ENCODE data around the gene KSR2. TPM values are rescaled to one million over a fixed set of nuclear protein-coding genes. Genes with fewer than 3 reads are reported as not detected.

KSR2 gene
- total RNA-seq, 2 experiments from 2014 or later: not detected

GRCh38 chr12:117590999-117591398, 377.8 kb downstream of the KSR2 start:
- H3K27me3 Mint-ChIP-seq: peaks cover 12% of the 10 kb centered on the region
- H3K36me3 Mint-ChIP-seq: no peaks in the 10 kb centered on the region
- no peak for DNase-seq
- H3K4me1 Mint-ChIP-seq: no peaks in the 10 kb centered on the region
- H3K4me3 Mint-ChIP-seq: no peak overlapping the region
- no peak overlapping the region for H3K27ac Mint-ChIP-seq
- H3K9me3 Mint-ChIP-seq: peaks cover 4% of the 10 kb centered on the region

DNA sequence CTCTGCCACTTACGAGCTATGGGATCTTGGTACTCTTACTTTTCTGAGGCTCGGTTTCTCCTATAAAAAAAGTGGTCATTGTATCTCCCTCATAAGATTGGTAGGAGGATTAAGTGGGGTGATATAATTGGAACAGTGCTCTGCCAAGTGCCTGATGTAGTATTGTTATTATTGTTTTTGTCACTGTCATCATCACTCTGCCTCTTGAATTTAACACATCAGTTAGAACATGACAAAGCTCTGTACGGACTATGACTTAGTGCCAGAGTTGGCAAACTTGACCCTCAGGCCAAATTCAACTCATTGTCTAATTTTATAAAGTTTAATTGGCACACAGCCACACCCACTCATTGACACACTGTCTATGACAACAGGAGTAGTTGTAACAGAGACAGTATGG, 378.4 kb downstream of the KSR2 start:
- Mint-ChIP-seq H3K27me3 (peaks cover 12% of the 10 kb centered on the region), H3K36me3 (no peaks in the 10 kb centered on the region), H3K27ac (no peak overlapping the region), H3K4me3 (no peak overlapping the region), H3K9me3 (peaks cover 4% of the 10 kb centered on the region), H3K4me1 (no peaks in the 10 kb centered on the region)
- no peak for DNase-seq

GRCh38 chr12:117589021-117589420, 379.8 kb downstream of the KSR2 start:
- no peak for DNase-seq
- no peaks in the 10 kb centered on the region for H3K4me1 Mint-ChIP-seq
- H3K4me3 Mint-ChIP-seq: no peak overlapping the region
- H3K27ac Mint-ChIP-seq: no peak overlapping the region
- H3K36me3 Mint-ChIP-seq: no peaks in the 10 kb centered on the region
- H3K27me3 Mint-ChIP-seq: peaks cover 12% of the 10 kb centered on the region
- H3K9me3 Mint-ChIP-seq: peaks cover 4% of the 10 kb centered on the region

DNA sequence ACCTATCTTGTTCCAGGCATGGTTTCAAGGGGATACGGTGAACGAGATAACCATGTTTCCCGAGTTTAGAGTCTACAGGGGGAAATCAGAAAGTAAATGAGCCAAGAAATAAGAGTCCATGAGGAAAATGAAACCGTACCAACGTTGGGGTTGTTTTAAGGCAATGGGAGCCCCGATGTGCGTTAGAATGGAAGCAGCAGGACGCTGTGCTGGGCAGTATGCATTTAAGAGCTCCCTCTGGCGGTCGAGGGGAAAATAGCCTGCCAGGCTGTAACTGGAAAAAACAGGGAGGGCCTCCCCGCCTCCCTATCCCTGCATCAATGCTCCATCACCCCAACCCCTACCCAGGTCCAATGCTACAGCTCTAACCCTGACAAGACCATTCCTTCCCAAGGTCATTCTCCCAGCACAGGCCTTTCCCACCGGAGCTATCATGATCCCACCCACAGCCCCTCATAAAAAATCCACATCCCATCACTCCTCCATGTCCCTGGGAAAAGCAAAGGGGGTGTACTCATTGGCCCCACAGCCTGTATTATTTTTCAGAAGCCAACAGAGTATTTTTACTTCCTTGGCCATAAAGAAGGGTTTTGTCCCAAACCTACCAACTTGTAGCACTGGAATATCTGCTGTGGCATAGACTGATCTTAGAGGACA, 381.0 kb downstream of the KSR2 start:
- Mint-ChIP-seq H3K27ac (no peak overlapping the region), H3K27me3 (peaks cover 18% of the 10 kb centered on the region), H3K4me3 (no peak overlapping the region), H3K9me3 (peaks cover 4% of the 10 kb centered on the region), H3K4me1 (no peaks in the 10 kb centered on the region), H3K36me3 (no peaks in the 10 kb centered on the region)
- peak; percentile 34 for DNase-seq

- Mint-ChIP-seq H3K27me3 (peaks cover 17% of the 10 kb centered on the region), H3K4me3 (no peak overlapping the region), H3K36me3 (no peaks in the 10 kb centered on the region), H3K9me3 (no peaks in the 10 kb centered on the region), H3K27ac (no peak overlapping the region), H3K4me1 (no peaks in the 10 kb centered on the region)
- DNase-seq: no peak
These were observed 385.0 kb downstream of the KSR2 start for GRCh38 chr12:117583677-117584225.

- H3K9me3 Mint-ChIP-seq: no peaks in the 10 kb centered on the region
- DNase-seq: no peak
- no peak overlapping the region for H3K27ac Mint-ChIP-seq
- H3K4me3 Mint-ChIP-seq: no peak overlapping the region
- H3K36me3 Mint-ChIP-seq: no peaks in the 10 kb centered on the region
- H3K4me1 Mint-ChIP-seq: no peaks in the 10 kb centered on the region
- peaks cover 17% of the 10 kb centered on the region for H3K27me3 Mint-ChIP-seq
These were observed 385.7 kb downstream of the KSR2 start for GRCh38 chr12:117583092-117583491.

DNA sequence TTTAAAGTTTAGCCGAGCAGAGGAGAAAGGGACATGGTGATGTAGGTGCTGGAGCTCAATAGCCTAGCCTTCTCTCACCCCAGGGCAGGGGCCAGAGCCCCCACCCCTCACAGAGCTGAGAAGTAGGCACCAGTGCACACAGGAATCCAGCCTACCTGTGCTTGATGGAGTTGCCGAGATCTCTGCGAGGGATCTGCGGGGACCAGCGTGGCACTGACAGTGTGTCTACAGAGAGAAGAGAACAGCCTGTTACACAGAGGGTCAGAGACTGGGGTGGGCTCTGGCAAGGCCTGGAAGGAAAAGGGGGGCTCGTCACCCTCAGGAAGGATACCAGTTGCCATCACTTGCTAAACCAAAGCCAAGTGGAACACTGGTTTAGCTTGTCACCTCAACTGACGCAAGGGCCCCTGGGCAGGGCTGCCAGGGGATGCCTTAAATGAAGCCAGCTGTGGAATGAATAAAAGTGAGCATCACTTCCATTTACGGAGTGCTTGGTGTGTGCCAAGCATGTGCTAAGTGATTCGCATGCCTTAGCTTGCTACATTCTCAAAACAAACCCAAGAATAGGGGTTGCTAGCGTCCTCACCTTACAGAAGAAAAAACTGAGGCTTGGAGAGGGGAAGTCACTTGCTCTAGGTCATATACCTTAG, 386.5 kb downstream of the KSR2 start:
- no peaks in the 10 kb centered on the region for H3K4me1 Mint-ChIP-seq
- H3K27me3 Mint-ChIP-seq: peaks cover 17% of the 10 kb centered on the region
- H3K36me3 Mint-ChIP-seq: no peaks in the 10 kb centered on the region
- no peak for DNase-seq
- H3K9me3 Mint-ChIP-seq: no peaks in the 10 kb centered on the region
- H3K27ac Mint-ChIP-seq: no peak overlapping the region
- no peak overlapping the region for H3K4me3 Mint-ChIP-seq

GRCh38 chr12:117580718-117581062, 388.1 kb downstream of the KSR2 start:
- no peak overlapping the region for H3K4me3 Mint-ChIP-seq
- DNase-seq: peak; percentile 6
- no peaks in the 10 kb centered on the region for H3K9me3 Mint-ChIP-seq
- H3K4me1 Mint-ChIP-seq: no peaks in the 10 kb centered on the region
- no peaks in the 10 kb centered on the region for H3K36me3 Mint-ChIP-seq
- no peak overlapping the region for H3K27ac Mint-ChIP-seq
- H3K27me3 Mint-ChIP-seq: peaks cover 13% of the 10 kb centered on the region

DNA sequence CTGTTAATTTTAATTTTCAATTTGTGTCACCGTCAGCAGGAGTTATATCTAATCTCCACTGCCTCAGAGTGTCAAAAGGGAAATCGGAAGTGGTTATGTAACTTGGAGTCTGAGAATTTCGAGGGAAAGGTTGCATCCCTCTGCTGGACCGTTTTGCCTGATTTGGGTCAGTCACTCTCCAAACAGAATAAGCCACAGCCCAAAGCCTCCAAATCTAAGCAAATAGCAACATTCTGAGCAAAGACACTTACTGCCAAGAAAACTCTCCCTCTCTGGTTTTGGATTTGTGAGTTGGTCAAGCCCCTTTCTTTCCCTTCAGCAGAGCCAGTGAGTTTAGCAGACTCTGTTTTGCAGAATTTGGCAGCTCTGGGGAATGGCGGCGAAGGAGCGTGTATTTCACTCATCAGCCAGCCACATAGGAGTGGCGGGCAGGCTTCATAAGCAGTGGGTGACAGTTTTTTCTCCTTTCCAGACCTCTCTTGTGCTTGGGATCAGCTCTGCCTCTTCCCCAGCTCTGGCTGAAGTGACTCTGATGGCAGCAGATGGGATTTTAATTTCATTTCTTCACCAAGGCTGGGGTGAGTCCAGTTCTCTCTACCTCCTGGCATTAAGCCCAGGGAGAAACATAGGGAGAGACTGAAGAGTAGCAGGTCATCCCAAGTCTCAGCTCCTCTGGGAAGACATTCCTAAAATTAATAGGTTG, 388.6 kb downstream of the KSR2 start:
- H3K27ac Mint-ChIP-seq: no peak overlapping the region
- H3K4me1 Mint-ChIP-seq: no peaks in the 10 kb centered on the region
- H3K27me3 Mint-ChIP-seq: peaks cover 13% of the 10 kb centered on the region
- no peaks in the 10 kb centered on the region for H3K9me3 Mint-ChIP-seq
- H3K4me3 Mint-ChIP-seq: no peak overlapping the region
- H3K36me3 Mint-ChIP-seq: no peaks in the 10 kb centered on the region
- no peak for DNase-seq

DNA sequence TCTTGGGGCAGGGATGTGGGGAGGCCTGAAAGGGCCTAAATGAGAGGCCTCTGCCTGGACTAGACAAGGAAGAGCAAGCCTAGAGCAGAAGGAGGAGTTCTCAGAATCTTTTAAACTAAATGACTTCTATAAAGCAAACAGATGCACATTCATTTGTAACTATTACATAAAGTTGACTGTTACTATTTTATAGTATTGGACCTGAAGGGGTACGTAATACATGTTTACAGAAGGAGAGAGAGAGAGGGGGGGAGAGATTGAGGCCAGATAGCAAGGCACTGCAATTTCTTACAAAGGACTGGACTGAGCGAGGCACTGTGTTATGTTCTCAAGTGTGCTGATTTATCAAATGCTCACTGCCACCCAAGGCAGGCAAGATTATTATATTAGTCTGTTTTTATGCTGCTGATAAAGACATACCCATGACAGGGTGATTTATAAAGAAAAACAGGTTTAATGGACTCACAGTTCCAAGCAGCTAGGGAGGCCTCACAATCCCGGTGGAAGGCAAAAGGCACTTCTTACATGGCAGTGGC, 391.6 kb downstream of the KSR2 start:
- Mint-ChIP-seq H3K4me1 (no peaks in the 10 kb centered on the region), H3K9me3 (no peaks in the 10 kb centered on the region), H3K4me3 (no peak overlapping the region), H3K36me3 (no peaks in the 10 kb centered on the region), H3K27me3 (peaks cover 4% of the 10 kb centered on the region), H3K27ac (no peak overlapping the region)
- no peak for DNase-seq

DNA sequence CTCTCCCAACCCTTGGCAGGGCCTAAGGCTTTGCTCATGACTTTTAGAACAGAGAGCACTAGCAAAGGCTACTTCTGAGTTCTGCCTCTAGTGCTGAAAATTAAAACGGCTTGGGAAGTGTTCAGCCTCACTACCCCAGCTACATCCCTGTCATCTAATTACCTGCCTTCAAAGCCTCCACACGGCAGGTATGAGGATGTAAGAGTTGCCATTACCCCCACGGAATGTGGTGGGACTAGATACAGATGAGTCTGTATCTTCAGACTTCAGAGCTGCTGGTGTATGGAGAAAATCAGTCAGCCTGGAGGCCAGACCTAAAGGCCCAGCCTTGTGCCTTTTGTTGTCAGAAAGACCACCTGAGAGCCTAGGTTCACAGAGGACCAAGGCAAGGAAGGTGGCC, 392.7 kb downstream of the KSR2 start:
- H3K36me3 Mint-ChIP-seq: no peaks in the 10 kb centered on the region
- H3K27me3 Mint-ChIP-seq: peaks cover 2% of the 10 kb centered on the region
- H3K9me3 Mint-ChIP-seq: no peaks in the 10 kb centered on the region
- H3K4me1 Mint-ChIP-seq: no peaks in the 10 kb centered on the region
- no peak overlapping the region for H3K27ac Mint-ChIP-seq
- no peak overlapping the region for H3K4me3 Mint-ChIP-seq
- DNase-seq: no peak

GRCh38 chr12:117574655-117575054, 394.1 kb downstream of the KSR2 start:
- no peak overlapping the region for H3K4me3 Mint-ChIP-seq

DNA sequence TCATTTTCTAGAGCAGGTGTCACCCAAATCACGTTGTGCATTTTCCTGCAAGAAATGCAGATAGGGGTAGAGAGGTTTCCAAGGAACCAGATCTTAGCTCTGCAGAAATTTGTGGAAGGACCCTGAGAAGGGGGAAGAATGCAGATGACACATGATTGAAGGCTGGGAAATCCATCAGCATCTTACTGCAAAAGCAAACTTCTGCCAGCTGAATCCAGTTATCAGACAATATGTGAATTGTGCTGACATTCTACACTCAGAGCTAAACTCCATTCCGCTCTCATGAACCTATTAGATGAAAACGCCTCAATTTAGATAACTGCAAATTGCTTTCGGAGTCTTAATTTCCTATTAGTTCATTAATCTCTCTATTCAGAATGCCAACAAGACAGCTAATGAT, 396.0 kb downstream of the KSR2 start:
- Mint-ChIP-seq H3K4me3 (no peak overlapping the region), H3K27ac (no peak overlapping the region), H3K27me3 (no peaks in the 10 kb centered on the region), H3K9me3 (no peaks in the 10 kb centered on the region), H3K4me1 (no peaks in the 10 kb centered on the region), H3K36me3 (no peaks in the 10 kb centered on the region)
- no peak for DNase-seq

More at GRCh38 chr12:117574655-117575054, 394.1 kb downstream of the KSR2 start:
- no peak for DNase-seq
- Mint-ChIP-seq H3K27ac (no peak overlapping the region), H3K4me1 (no peaks in the 10 kb centered on the region), H3K9me3 (no peaks in the 10 kb centered on the region), H3K27me3 (no peaks in the 10 kb centered on the region), H3K36me3 (no peaks in the 10 kb centered on the region)

DNA sequence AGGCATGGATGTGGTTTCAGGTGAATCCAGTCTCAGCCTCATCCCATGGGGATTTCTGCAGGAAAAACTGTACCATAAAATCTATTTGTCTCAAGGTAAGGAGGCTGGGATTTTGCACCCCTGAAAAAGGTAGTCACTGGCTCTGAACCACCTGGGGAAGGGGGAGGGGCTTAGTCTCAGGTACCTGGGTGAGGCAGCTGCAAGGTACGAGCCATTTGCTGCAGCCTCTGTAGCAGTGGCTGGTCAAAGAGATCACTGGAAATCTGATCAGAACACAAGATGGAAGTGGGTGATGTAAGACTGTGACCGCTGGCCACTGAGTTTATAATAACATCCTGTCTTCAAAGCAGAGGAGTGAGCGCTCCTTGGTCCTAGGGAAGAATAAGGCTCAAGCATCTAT, 397.5 kb downstream of the KSR2 start:
- H3K27me3 Mint-ChIP-seq: no peaks in the 10 kb centered on the region
- no peak for DNase-seq
- no peaks in the 10 kb centered on the region for H3K4me1 Mint-ChIP-seq
- H3K27ac Mint-ChIP-seq: no peak overlapping the region
- peaks cover under 1% of the 10 kb centered on the region for H3K9me3 Mint-ChIP-seq
- no peak overlapping the region for H3K4me3 Mint-ChIP-seq
- no peaks in the 10 kb centered on the region for H3K36me3 Mint-ChIP-seq

GRCh38 chr12:117570608-117571007, 398.2 kb downstream of the KSR2 start:
- H3K27ac Mint-ChIP-seq: no peak overlapping the region
- H3K4me1 Mint-ChIP-seq: no peaks in the 10 kb centered on the region
- DNase-seq: no peak
- no peaks in the 10 kb centered on the region for H3K27me3 Mint-ChIP-seq
- no peak overlapping the region for H3K4me3 Mint-ChIP-seq
- H3K9me3 Mint-ChIP-seq: peaks cover 1% of the 10 kb centered on the region
- H3K36me3 Mint-ChIP-seq: no peaks in the 10 kb centered on the region

Measured in activated naive CD8-positive, alpha-beta T cell treated with anti-CD3 and anti-CD28 coated beads for 36 hours (primary cell).